Nephron (organoid): ENCODE results near the gene DDO.
A peak's percentile ranks its signal among the peaks of the same experiment; 100 is the strongest.

Experiments
- H3K27ac Mint-ChIP-seq, 3 experiments: 2 replicates each; pipeline ENCODE4 v1.8.0; 2020; ENCODE audit warnings: mixed read lengths in 3 of 3, mild to moderate bottlenecking in 2 of 3, moderate library complexity in 1 of 3
- H3K27me3 Mint-ChIP-seq: 2 replicates; pipeline ENCODE4 v1.8.0; 2021; ENCODE audit warnings: low read depth, mild to moderate bottlenecking, moderate library complexity, mixed read lengths
- H3K36me3 Mint-ChIP-seq: 2 replicates; pipeline ENCODE4 v1.8.0; 2020; ENCODE audit warnings: low read depth, mixed read lengths
- H3K4me1 Mint-ChIP-seq: 2 replicates; pipeline ENCODE4 v1.8.0; 2020; ENCODE audit warnings: mixed read lengths
- H3K4me3 Mint-ChIP-seq, 3 experiments: 2 replicates each; pipeline ENCODE4 v1.8.0; 2020; ENCODE audit warnings: mild to moderate bottlenecking in 3 of 3, mixed read lengths in 3 of 3, moderate library complexity in 2 of 3
- H3K9me3 Mint-ChIP-seq: 2 replicates; pipeline ENCODE4 v1.8.0; 2020; ENCODE audit warnings: mixed read lengths
- CTCF ChIP-seq, 3 experiments: fragments of 200-600 bp; sonication (generic); IDR thresholded peaks; one replicate each; pipeline ENCODE4 v1.5.0; 2021; ENCODE audit warnings: antibody characterized with exemption in 3 of 3; ENCODE audit not compliant: unreplicated experiment in 3 of 3

The DDO gene

GRCh38 chr6:110348961-110349690, 66.2 kb downstream of the DDO start:
- Mint-ChIP-seq H3K9me3 (no peaks in the 10 kb centered on the region), H3K27ac (peak overlapping the region in 2 of 3 experiments; percentile 9 to 29), H3K27me3 (no peaks in the 10 kb centered on the region), H3K4me3 (no peak overlapping the region), H3K36me3 (no peaks in the 10 kb centered on the region), H3K4me1 (peaks cover 36% of the 10 kb centered on the region)
- TF ChIP-seq CTCF (IDR thresholded peaks at IDR 0.05; ENCODE audit: unreplicated experiment in 3 of 3): no peak

GRCh38 chr6:110345025-110345424, 70.3 kb downstream of the DDO start:
- Mint-ChIP-seq H3K27ac (peak overlapping the region in 2 of 3 experiments; percentile 43 to 52), H3K4me1 (peaks cover 32% of the 10 kb centered on the region), H3K27me3 (no peaks in the 10 kb centered on the region), H3K4me3 (no peak overlapping the region), H3K36me3 (no peaks in the 10 kb centered on the region), H3K9me3 (no peaks in the 10 kb centered on the region)
- TF ChIP-seq CTCF (IDR thresholded peaks at IDR 0.05; ENCODE audit: unreplicated experiment in 3 of 3): no peak

- Mint-ChIP-seq H3K4me3 (no peak overlapping the region), H3K36me3 (no peaks in the 10 kb centered on the region), H3K4me1 (peaks cover 29% of the 10 kb centered on the region), H3K27me3 (no peaks in the 10 kb centered on the region), H3K9me3 (no peaks in the 10 kb centered on the region), H3K27ac (peak overlapping the region in 1 of 3 experiments; percentile 30)
- no peak for TF ChIP-seq CTCF (IDR thresholded peaks at IDR 0.05; ENCODE audit: unreplicated experiment in 3 of 3)
These were observed 72.6 kb downstream of the DDO start for GRCh38 chr6:110342759-110343158.
